K562 (cell line): ENCODE measurements around the gene LBHD2. TPM values are rescaled to one million over a fixed set of nuclear protein-coding genes. Genes with fewer than 3 reads are reported as not detected.

ENCODE experiments used
- ATAC-seq: fragments of 200-7000 bp; cut with Tn5 transposase; 3 replicates; pipeline ENCODE4 v1.9.1; 2020; ENCODE audit warnings: moderate library complexity
- BruUV-seq: library from RNA; stranded (reverse); fragments of 400-500 nt; replicated peaks from 2 replicates; lab custom pipeline; 2021; lab: Mats Ljungman, UMichigan
- CTCF ChIA-PET: fragments of 300-600 bp; formaldehyde crosslinking; extraction: SDS; loops from one replicate; lab custom pipeline; 2021; ENCODE audit warnings: low intra/inter-chr PET ratio; lab: Yijun Ruan, JAX
- POLR2A ChIA-PET: fragments of 300-600, 350-650 bp; sonication (Branson Sonifier 250); formaldehyde crosslinking; extraction: SDS; loops from one replicate; lab custom pipeline; 2021; ENCODE audit warnings: antibody characterized with exemption, inconsistent platforms; lab: Yijun Ruan, JAX
- DNase-seq, 4 experiments: peaks; one replicate each; pipeline versions ENCODE4 v3.0.0 to v3.0.0-alpha.2; 2011 to 2018; ENCODE audit warnings: low spot score in 3 of 4, mixed read lengths in 3 of 4; ENCODE audit errors: extremely low read depth in 1 of 4
- FAIRE-seq: peaks from 2 replicates; lab custom pipeline; 2011; peaks lifted over from hg19 to GRCh38; lab: Jason Lieb, UNC
- H2AFZ ChIP-seq: 2 replicates; pipeline ENCODE4 v1.6.0; 2011; ENCODE audit warnings: low read depth, low read length, control low read depth, inconsistent platforms
- H3K27ac ChIP-seq: fragments of 200-600 bp; 3 replicates; pipeline ENCODE4 v1.8.0; 2011; ENCODE audit warnings: low read depth, mild to moderate bottlenecking, control low read depth, inconsistent platforms, low read length, moderate library complexity, mixed read lengths; ENCODE audit errors: extremely low read depth
- H3K27me3 ChIP-seq, 2 experiments: fragments of 300-600 bp in 1 of 2; 2 replicates in 1 of 2; 3 replicates in 1 of 2; pipeline versions ENCODE4 v1.6.0 to v1.8.0; 2011; ENCODE audit warnings: inconsistent platforms in 2 of 2, low read length in 2 of 2, mild to moderate bottlenecking in 1 of 2, mixed read lengths in 1 of 2, moderate library complexity in 1 of 2; ENCODE audit not compliant: control insufficient read depth in 2 of 2, insufficient read depth in 2 of 2
- H3K36me3 ChIP-seq: fragments of 300-600 bp; 3 replicates; pipeline ENCODE4 v1.8.0; 2011; ENCODE audit warnings: mild to moderate bottlenecking, low read length, inconsistent platforms; ENCODE audit not compliant: control insufficient read depth, insufficient read depth
- H3K4me1 ChIP-seq, 2 experiments: fragments of 200-600 bp in 1 of 2; replicated peaks in 1 of 2; 2 replicates in 1 of 2; 3 replicates in 1 of 2; pipeline versions ENCODE4 v1.5.1 to v1.8.0; 2011; ENCODE audit warnings: inconsistent platforms in 2 of 2, low read length in 2 of 2, mild to moderate bottlenecking in 1 of 2, mixed read lengths in 1 of 2, moderate library complexity in 1 of 2; ENCODE audit not compliant: control insufficient read depth in 2 of 2, insufficient read depth in 2 of 2
- H3K4me2 ChIP-seq: 2 replicates; pipeline ENCODE4 v1.6.1; 2011; ENCODE audit warnings: low read length, control low read depth, inconsistent platforms, mixed read lengths; ENCODE audit not compliant: insufficient read depth
- H3K4me3 ChIP-seq: fragments of 200-600 bp; sonication (generic), shearing (Covaris generic); 2 replicates; pipeline ENCODE4 v1.5.1; 2016; ENCODE audit warnings: control low read depth, inconsistent platforms
- H3K79me2 ChIP-seq: fragments of 200-600 bp; 3 replicates; pipeline ENCODE4 v1.8.0; 2011; ENCODE audit warnings: low read length, inconsistent platforms; ENCODE audit not compliant: control insufficient read depth, insufficient read depth
- H3K9ac ChIP-seq, 2 experiments: 2 replicates each; pipeline versions ENCODE4 v1.6.0 to v1.6.1; 2011; ENCODE audit warnings: low read depth in 2 of 2, low read length in 2 of 2, control low read depth in 1 of 2, inconsistent platforms in 1 of 2, mild to moderate bottlenecking in 1 of 2, mixed read lengths in 1 of 2; ENCODE audit not compliant: insufficient read depth in 1 of 2
- H3K9me1 ChIP-seq: one replicate; pipeline ENCODE4 v1.6.0; 2011; ENCODE audit warnings: inconsistent platforms, mild to moderate bottlenecking, low read length, moderate library complexity; ENCODE audit not compliant: control insufficient read depth, insufficient read depth
- H3K9me3 ChIP-seq: replicated peaks from 2 replicates; pipeline ENCODE4 v1.5.1; 2011; ENCODE audit warnings: low read depth, low read length, inconsistent platforms; ENCODE audit not compliant: control insufficient read depth, insufficient read depth
- H4K20me1 ChIP-seq: replicated peaks from 2 replicates; pipeline ENCODE4 v1.6.1; 2011; ENCODE audit warnings: low read length, inconsistent platforms, mixed read lengths; ENCODE audit not compliant: control insufficient read depth, insufficient read depth
- ASH1L ChIP-seq: fragments of 450-650 bp; IDR thresholded peaks from 2 replicates; pipeline ENCODE4 v1.6.1; 2018; ENCODE audit warnings: borderline replicate concordance, mild to moderate bottlenecking, low read depth; ENCODE audit not compliant: partially characterized antibody
- KDM2B ChIP-seq: fragments of 250-450 bp; sonication (Bioruptor Pico); IDR thresholded peaks from 2 replicates; pipeline ENCODE4 v1.8.0; 2021; ENCODE audit warnings: mild to moderate bottlenecking, moderate library complexity
- POLR3G ChIP-seq: IDR thresholded peaks from 2 replicates; pipeline ENCODE4 v1.6.1; 2011; ENCODE audit not compliant: insufficient read length, insufficient replicate concordance; ENCODE audit errors: extremely low read depth
- SMAD1 ChIP-seq: fragments of 150-350 bp; IDR thresholded peaks from 2 replicates; pipeline ENCODE4 v1.6.1; 2014; ENCODE audit warnings: low read length, low read depth; ENCODE audit not compliant: partially characterized antibody
- U2AF1 ChIP-seq: fragments of 200-400 bp; formaldehyde crosslinking; optimal IDR thresholded peaks from 2 replicates; pipeline ENCODE3; 2017; ENCODE audit warnings: mild to moderate bottlenecking, low read depth, low read length, moderate library complexity
- ZNF146 ChIP-seq: IDR thresholded peaks from one replicate; pipeline ENCODE4 v1.6.1; 2018; ENCODE audit warnings: missing compliant biosample characterization; ENCODE audit not compliant: unreplicated experiment
- WGBS: fragments of 100-300 bp; shearing (Covaris generic); methylation state at CpG from one replicate; pipeline ENCODE4 v1.1.6; 2016; ENCODE audit warnings: low coverage, mixed read lengths; ENCODE audit not compliant: insufficient coverage; ENCODE audit errors: missing lambda C conversion rate; 5-methylcytosine and 5-hydroxymethylcytosine counted together
- in situ Hi-C: fragments of 300-500 bp; cut with MboI; formaldehyde crosslinking; loops from 4 replicates; pipeline ENCODE4 v1.15.0; 2018; ENCODE audit warnings: inconsistent platforms, mixed read lengths
- intact Hi-C: fragments of 100-400 bp; cut with micrococcal nuclease; formaldehyde crosslinking; loops from 2 replicates; pipeline ENCODE4 v1.14.2; 2022
- polyA plus RNA-seq, 8 experiments: library from polyadenylated mRNA; depleted of rRNA in 4 of 8; stranded (reverse) in 5 of 8; unstranded in 3 of 8; fragments of >200 nt; fragmentation: Nextera tagmentation in 2 of 8; fragmentation: Illumina TruSeq in 1 of 8; extraction: Ambion mirVana in 2 of 8; extraction: Trizol in 1 of 8; gene quantifications; 2 replicates each; pipeline versions ENCODE4 v1.2.1 to v1.2.3, GENCODE V29; 2011 to 2014; ENCODE audit warnings: inconsistent platforms in 1 of 8, missing spikeins in 1 of 8
- total RNA-seq, 7 experiments: library from RNA; depleted of rRNA in 6 of 7; stranded (reverse); fragments of >200 nt in 6 of 7; fragmentation: Illumina TruSeq in 2 of 7; extraction: Trizol in 2 of 7; gene quantifications; 2 replicates each; pipeline versions ENCODE4 v1.2.1 to v1.2.3, GENCODE V29; 2011 to 2021; ENCODE audit warnings: low replicate concordance in 1 of 7
- TF ChIP-seq, protein P1 (sequence below): fragments of 250-450 bp; sonication (Bioruptor Pico); IDR thresholded peaks from 2 replicates; pipeline ENCODE4 v1.4.0; 2020

Gene LBHD2
- total and polyA plus RNA-seq, 9 of the 15 experiments (the other 6 are each of a cell fraction or from before 2014, with no cell fraction given): not detected

- no peak for FAIRE-seq
- no peak overlapping the region for H3K27ac ChIP-seq
- no peak for TF ChIP-seq ZNF146
- no peaks in the 10 kb centered on the region for H3K36me3 ChIP-seq
- no peak overlapping the region for H2AFZ ChIP-seq
- H3K4me1 ChIP-seq: peaks cover 3 to 69% of the 10 kb centered on the region in 2 experiments; a peak in 4 of 5 replicates
- no TSS peak for BruUV-seq
- H3K27me3 ChIP-seq: no peaks in the 10 kb centered on the region
- ChIA-PET POLR2A (interaction anchor here (0.7 kb wide), 1 partner anchor 92 kb away, joined by 3 read pairs; no protein-coding TSS in a partner anchor), CTCF (no interaction called here)
- intact Hi-C loops: loop anchor here (10.0 kb wide), 1 partner anchor 473 kb away; no protein-coding TSS in a partner anchor
- no peak for ATAC-seq
- no peak for DNase-seq
- in situ Hi-C loops: no loop called here
- no peaks in the 10 kb centered on the region for H3K9me1 ChIP-seq
- H3K79me2 ChIP-seq: no peaks in the 10 kb centered on the region
- H3K4me2 ChIP-seq: no peak overlapping the region
- H3K9ac ChIP-seq: peak overlapping the region in 1 of 2 experiments; percentile 61; a peak in 1 of 4 replicates
- no peaks in the 10 kb centered on the region for H4K20me1 ChIP-seq
- no peak overlapping the region for H3K4me3 ChIP-seq
- H3K9me3 ChIP-seq: no peaks in the 10 kb centered on the region
- 60% methylated on average over 20 of the region's 32 CpGs for WGBS
These were observed 12.3 kb upstream of the LBHD2 start for GRCh38 chr14:103071544-103072251.

DNA sequence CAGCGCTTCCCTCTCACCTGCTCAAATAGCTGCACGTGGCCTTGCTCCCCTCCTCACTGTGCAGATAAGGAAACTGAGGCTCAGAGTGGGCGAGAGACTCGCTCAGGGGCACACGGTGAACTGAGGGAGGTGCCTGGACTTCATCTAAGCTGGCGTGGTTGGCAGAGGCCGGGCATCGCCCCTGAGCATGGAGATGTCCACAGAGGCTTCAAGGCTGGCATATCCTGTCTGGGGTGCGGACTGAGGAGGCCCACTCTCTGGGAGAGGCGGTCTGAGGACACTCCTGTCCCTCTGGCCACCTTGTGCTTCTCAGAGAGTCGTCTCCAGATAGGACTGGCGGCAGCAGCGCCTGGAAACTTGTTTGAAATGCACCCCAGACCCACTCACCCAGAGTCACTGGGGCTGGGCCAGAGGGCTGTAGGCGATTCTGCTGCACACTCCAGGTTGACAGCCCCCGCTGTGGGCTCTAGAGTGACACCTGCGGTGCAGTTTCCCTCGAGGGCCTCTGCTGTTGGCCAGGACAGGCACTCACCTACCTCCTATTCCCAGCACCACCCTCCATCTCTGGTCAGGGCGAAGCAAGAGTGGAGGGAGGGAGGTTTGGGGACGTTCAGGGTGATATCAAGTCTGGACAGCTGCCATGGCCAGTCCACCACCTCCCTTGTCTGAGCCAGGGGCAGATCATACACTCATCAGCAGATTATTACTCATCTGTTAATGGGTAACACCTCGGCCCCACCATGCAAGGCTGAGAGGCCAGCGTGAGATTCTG is 11.2 kb upstream of the LBHD2 start:
- peaks cover 3 to 71% of the 10 kb centered on the region in 2 experiments; a peak in 4 of 5 replicates for H3K4me1 ChIP-seq
- BruUV-seq: no TSS peak
- 36% methylated on average over 13 of the region's 21 CpGs for WGBS
- no peaks in the 10 kb centered on the region for H3K9me3 ChIP-seq
- no peaks in the 10 kb centered on the region for H3K36me3 ChIP-seq
- FAIRE-seq (no peak), ATAC-seq (no peak), DNase-seq (peak in 1 of 4 experiments; percentile 21)
- H4K20me1 ChIP-seq: no peaks in the 10 kb centered on the region
- H3K4me3 ChIP-seq: no peak overlapping the region
- H3K79me2 ChIP-seq: no peaks in the 10 kb centered on the region
- CTCF ChIA-PET: interaction anchor here (0.6 kb wide), 1 partner anchor 220 kb away, joined by 3 read pairs; no protein-coding TSS in a partner anchor
- H3K27ac ChIP-seq: no peak overlapping the region
- intact Hi-C loops: loop anchor here (10.0 kb wide), 1 partner anchor 472 kb away; no protein-coding TSS in a partner anchor
- no peak overlapping the region for H3K4me2 ChIP-seq
- no peaks in the 10 kb centered on the region for H3K9me1 ChIP-seq
- H3K27me3 ChIP-seq: no peaks in the 10 kb centered on the region
- in situ Hi-C loops: no loop called here
- H3K9ac ChIP-seq: peak overlapping the region in 1 of 2 experiments; percentile 26; a peak in 1 of 4 replicates
- H2AFZ ChIP-seq: no peak overlapping the region
- POLR2A ChIA-PET: no interaction called here
- TF ChIP-seq, protein P1, sequence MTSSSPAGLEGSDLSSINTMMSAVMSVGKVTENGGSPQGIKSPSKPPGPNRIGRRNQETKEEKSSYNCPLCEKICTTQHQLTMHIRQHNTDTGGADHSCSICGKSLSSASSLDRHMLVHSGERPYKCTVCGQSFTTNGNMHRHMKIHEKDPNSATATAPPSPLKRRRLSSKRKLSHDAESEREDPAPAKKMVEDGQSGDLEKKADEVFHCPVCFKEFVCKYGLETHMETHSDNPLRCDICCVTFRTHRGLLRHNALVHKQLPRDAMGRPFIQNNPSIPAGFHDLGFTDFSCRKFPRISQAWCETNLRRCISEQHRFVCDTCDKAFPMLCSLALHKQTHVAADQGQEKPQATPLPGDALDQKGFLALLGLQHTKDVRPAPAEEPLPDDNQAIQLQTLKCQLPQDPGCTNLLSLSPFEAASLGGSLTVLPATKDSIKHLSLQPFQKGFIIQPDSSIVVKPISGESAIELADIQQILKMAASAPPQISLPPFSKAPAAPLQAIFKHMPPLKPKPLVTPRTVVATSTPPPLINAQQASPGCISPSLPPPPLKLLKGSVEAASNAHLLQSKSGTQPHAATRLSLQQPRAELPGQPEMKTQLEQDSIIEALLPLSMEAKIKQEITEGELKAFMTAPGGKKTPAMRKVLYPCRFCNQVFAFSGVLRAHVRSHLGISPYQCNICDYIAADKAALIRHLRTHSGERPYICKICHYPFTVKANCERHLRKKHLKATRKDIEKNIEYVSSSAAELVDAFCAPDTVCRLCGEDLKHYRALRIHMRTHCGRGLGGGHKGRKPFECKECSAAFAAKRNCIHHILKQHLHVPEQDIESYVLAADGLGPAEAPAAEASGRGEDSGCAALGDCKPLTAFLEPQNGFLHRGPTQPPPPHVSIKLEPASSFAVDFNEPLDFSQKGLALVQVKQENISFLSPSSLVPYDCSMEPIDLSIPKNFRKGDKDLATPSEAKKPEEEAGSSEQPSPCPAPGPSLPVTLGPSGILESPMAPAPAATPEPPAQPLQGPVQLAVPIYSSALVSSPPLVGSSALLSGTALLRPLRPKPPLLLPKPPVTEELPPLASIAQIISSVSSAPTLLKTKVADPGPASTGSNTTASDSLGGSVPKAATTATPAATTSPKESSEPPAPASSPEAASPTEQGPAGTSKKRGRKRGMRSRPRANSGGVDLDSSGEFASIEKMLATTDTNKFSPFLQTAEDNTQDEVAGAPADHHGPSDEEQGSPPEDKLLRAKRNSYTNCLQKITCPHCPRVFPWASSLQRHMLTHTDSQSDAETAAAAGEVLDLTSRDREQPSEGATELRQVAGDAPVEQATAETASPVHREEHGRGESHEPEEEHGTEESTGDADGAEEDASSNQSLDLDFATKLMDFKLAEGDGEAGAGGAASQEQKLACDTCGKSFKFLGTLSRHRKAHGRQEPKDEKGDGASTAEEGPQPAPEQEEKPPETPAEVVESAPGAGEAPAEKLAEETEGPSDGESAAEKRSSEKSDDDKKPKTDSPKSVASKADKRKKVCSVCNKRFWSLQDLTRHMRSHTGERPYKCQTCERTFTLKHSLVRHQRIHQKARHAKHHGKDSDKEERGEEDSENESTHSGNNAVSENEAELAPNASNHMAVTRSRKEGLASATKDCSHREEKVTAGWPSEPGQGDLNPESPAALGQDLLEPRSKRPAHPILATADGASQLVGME (CRISPR knock-in tag): no peak
- TF ChIP-seq SMAD1: no peak
- TF ChIP-seq ASH1L: no peak
- TF ChIP-seq U2AF1: no peak
- no peak for TF ChIP-seq POLR3G
- TF ChIP-seq KDM2B: no peak
